HG02943 (cell line): ENCODE data around the gene WDR41.
A peak's percentile ranks its signal among the peaks of the same experiment; 100 is the strongest.
"Not testable (repeated sequence)": the region's sequence is repeated elsewhere in the genome, so short reads cannot be mapped to it uniquely, and the experiment has no call there.

Source experiments
- ATAC-seq: cut with Tn5 transposase; IDR thresholded peaks from one replicate; pipeline ENCODE4 v1.9.1; 2021; ENCODE audit warnings: mild to moderate bottlenecking, low read depth, moderate library complexity; ENCODE audit not compliant: unreplicated experiment

Gene WDR41, protein sequence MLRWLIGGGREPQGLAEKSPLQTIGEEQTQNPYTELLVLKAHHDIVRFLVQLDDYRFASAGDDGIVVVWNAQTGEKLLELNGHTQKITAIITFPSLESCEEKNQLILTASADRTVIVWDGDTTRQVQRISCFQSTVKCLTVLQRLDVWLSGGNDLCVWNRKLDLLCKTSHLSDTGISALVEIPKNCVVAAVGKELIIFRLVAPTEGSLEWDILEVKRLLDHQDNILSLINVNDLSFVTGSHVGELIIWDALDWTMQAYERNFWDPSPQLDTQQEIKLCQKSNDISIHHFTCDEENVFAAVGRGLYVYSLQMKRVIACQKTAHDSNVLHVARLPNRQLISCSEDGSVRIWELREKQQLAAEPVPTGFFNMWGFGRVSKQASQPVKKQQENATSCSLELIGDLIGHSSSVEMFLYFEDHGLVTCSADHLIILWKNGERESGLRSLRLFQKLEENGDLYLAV

DNA sequence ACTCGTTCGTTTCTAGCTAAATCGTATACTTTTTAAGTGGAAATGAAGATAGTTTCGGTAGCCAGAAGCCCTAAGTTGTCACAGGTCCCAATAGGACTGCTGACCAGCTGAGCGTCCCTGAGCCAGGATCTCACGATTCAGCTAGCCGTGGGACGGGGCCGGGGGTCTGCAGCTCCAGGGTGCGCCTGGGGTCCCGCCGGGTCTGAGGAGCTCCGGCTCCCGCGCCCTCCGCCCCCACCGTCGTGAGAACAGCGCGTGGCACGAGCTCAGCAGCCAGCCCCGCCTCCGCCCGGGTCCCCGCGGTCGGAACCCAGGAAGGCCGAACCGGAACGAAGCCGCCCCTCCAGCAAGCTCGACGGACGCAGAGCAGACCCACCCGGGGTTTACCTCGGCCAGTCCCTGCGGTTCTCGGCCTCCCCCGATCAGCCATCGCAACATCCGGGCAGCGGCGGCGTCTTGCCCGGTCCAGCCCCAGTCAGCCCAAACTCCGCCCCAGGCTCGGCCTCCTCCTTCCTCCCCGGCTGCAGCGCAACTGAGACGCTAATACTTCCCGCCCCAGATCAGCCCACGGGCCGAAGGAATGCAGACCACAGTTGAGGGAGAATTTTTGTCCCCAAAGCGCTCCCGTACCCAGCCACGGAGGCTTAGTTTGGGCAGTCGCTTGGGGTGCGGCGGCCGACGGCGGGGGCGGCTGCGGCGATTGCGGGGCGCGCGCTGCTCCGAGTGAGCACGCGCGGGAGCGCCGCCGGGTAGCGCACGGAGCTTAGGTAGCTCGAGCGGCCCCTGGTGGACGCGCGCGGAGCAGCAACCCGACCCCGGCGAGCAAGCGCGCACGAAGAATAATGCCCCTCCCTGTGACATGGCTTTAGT is at the start of gene WDR41:
Gene WDR41 (minus strand): TSS at position 534 of the 870 bp plus-strand sequence. CDS start 96 bp downstream, at position 438.
- ATAC-seq: peak; percentile 86

DNA sequence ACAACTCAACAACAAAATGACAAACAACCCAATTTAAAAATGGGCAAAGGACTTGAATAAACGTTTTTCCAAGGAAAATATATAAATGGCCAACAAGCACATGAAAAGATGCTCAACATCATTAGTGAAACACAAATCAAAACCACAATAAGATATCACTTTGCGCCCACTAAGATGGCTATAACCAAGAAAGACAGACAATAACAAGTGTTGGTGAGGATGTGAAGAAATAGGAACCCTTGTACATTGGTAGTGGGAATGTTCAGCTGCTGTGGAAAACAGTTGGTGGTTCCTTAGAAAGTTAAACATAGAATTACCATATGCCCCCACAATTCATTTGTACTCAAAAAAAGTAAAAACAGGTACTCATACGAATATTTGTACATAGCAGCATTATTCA is 39.2 kb upstream of the WDR41 start:
- ATAC-seq: no peak

DNA sequence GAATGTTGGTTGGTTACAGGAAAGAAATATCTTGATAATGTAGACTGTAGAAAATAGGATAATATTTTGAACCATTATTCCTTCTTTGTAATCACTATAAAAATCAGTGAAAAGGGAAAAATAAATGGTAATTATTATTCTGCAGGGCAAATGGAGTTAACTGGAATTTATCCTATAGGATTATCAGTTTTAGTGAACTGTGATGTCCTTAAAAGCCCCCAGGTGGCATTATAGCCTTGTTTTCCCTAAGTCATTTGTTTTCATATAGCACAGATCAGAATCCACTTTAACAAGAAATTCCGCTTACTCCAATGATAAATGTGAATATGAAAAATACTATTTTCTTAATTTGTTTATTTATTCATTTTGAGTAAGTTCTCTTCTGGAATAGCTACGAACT is 26.2 kb upstream of the WDR41 start:
- ATAC-seq: no peak

DNA sequence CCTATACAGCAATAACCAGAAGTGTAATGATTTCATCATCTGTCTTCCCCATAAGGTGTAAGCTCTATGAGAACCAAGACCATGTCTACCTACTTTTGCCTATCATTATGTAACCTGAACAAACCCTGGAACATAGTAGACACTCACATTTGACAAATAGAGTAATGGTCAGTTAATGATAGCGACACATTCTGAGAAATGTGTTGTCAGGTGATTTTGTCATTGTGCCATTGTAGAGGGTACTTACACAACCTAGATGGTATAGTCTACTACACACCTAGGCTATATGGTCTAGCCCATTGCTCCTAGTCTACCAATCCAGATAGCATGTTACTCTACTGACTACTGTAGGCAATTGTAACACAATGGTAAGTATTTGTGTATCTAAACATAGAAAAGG is 22.3 kb upstream of the WDR41 start:
- no peak for ATAC-seq

DNA sequence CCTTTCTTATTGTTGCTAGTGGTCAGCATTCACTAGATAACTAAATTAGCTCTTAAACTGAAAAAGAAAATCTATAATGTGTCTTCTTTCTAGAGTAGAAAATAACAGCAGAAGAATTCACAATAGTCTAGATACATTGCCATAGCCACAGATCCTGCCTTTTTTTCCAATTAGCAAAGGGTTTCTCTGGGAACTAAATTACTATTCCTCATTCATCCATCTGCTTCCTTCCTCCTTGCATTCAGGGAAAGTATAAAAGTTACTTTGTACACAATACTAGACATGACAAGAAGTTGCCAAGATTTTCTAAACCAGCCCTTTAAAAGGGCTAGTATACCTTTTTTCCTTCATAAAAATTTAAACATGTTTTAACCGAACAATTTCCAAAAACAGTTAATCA is 21.2 kb upstream of the WDR41 start:
- ATAC-seq: no peak

DNA sequence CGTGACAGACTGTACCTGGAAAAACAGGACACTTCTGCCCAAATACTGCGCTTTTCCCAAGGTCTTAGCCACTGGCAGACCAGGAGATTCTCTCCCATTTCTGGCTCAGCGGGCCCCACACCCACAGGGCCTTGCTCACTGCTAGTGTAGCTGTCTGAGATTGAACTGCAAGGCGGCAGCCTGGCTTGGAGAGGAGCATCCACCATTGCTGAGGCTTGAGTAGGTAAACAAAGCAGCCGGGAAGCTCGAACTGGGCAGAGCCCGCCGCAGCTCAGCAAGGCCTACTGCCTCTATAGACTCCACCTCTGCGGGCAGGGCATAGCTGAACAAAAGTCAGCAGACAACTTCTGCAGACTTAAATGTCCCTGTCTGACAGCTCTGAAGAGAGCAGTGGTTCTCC is 9.0 kb upstream of the WDR41 start:
- ATAC-seq: not testable (repeated sequence)

DNA sequence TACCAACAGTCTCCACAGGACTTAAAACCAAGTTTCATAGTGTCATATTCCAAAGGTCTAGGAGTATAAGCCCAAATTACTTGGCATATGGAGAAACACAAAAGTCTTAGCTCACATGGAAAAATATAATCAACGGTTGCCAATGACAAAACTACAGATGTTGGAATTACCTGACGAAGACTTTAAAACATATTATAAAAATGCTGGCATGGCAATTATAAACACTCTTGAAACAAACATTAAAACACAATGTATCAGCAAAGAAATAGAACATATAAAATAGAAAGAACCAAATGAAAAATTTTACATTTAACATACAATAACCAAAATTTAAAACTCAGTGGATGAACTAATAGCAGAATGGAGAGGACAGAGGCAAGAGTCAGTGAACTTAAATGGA is 7.9 kb upstream of the WDR41 start:
- ATAC-seq: no peak

DNA sequence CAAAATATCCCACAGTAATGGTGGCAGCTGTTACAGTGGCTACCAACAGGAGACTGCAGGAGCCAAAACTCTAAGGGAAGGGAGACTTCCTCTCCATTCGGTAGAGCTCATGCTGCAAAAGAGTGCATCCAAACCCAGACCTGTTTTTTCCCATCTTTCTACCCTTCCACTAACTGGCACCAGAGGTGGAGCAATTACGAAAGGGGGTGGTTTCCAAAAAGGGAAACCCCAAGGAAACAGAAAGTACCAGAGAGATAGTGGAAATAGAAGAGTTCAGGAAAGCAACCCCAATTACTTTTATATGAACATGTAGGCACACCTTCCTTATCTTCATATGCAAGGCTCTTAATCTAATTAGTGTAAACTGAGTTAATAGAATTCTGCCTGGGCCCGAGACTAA is 7.3 kb upstream of the WDR41 start:
- ATAC-seq: no peak

DNA sequence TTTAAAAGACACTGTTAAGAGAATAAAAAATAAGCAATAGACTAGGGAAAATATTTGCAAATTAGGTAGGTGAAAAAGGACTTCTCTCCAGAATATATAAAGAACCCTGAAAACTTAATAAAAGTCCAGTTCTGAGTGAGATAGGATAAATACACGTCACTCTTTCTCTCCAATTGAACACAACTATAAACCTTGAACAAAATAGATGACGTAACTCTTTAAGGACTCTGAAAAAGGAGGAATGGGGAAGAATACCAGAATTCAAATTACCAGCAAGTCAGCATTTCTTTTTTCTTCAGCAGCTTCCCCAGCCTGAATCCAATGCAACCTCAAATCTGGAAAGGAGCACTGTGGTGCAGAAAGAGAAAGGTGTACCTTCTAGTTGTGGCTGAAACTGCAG is 6.8 kb upstream of the WDR41 start:
- ATAC-seq: no peak

DNA sequence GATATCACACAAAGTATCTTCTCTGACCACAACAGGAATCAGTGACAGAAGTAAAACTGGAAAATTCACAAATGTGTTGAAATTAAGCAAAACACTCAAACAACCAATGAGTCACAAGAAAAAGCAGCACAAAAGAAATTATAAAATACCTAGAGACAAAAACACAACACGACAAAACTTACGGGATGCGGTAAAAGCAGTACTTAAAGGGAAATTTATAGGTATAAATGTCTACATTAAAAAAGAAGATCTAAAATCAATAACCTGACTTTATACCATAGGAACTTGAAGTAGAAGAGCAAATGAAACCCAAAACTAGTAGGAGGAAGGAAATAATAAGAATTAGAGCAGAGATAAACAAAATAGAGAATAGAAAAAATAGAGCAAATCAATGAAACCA is 2.8 kb upstream of the WDR41 start:
- ATAC-seq: no peak

DNA sequence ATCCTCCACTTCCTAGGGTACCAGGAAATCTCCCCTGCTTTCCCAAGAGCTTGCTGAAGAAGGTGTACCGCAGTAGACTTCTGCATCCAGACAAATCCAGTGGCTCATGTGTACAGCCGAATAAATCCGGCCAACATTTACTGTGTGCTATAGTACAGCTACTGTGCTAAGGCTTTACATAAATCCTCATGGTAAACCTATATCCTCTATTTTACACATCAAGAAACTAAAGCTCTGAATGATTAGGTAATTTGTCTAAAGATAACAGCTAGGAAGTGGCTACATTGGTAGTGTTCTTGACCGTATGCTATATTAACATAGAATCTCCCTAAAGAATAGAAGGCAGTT is 511 bp upstream of the WDR41 start:
- ATAC-seq: no peak

DNA sequence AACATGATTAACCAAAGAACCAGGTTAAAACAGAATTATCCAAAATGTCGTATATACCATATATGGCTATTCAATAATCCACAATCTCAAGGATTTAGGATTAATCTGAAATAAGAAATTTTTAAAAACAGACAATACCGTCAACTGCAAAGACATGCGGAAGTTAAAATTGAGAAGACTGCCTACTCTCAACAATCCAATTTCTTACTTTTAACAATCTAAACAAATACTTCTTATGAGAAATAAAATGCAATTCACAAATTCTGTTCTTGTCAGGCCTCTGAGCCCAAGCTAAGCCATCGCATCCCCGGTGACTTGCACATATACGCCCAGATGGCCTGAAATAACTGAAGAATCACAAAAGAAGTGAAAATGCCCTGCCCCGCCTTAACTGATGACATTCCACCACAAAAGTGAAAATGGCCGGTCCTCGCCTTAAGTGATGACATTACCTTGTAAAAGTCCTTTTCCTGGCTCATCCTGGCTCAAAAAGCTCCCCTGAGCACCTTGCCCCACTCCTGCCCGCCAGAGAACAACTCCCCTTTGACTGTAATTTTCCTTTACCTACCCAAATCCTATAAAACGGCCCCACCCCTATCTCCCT is 1.3 kb downstream of the WDR41 start:
- ATAC-seq: not testable (repeated sequence)

DNA sequence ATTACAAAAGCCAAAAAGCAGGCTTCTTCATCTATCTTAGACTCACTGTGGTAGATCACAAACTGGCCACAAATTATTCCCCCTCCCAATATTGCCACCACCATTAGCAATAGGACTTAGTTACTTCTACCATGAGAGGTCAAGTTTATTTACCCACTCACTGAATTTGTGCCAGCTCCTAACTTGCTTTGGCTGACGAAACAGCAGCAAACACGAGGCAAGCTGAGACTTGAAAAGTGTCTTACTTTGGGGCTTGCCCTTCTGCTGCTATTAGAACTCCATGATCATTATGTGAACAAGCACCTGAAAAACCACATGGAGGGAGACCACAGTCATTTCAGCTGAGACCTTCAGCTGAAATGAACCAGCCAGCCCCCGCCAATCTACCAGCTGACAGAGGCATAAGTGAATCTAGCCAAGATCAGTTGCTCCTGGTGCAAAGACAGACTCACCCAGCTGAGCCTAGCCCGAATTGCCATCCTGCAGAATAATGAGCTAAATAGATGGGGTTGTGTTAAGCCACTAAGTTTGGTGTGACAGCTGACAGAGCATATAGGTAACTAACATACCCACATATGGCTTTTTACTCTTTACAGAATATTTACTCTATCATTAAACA is 5.7 kb downstream of the WDR41 start:
- no peak for ATAC-seq

DNA sequence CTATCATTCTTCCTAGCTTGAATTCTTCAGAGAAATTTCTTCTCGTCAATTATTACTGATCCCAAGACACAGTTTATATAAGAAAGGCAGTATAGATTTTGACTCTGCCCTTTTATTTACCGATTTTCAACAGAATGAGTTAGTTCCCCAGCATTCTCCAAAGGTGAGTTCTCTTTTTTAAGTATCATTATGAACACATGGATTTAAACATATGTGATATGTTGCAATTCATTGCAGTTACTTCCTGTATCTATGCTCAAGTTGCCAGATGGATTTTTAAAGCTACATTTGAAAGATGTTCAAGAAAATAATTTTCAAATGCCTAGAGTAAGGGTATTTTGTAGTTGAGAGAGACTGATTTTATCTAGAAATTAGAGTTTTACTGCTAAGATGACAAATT is 8.4 kb downstream of the WDR41 start:
- no peak for ATAC-seq

DNA sequence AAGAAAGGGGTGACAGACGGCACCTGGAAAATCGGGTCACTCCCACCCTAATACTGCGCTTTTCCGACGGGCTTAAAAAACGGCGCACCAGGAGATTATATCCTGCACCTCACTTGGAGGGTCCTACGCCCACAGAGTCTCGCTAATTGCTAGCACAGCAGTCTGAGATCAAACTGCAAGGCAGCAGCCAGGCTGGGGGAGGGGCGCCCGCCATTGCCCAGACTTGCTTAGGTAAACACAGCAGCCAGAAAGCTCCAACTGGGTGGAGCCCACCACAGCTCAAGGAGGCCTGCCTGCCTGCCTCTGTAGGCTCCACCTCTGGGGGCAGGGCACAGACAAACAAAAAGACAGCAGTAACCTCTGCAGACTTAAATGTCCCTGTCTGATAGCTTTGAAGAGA is 17.1 kb downstream of the WDR41 start:
- not testable (repeated sequence) for ATAC-seq

DNA sequence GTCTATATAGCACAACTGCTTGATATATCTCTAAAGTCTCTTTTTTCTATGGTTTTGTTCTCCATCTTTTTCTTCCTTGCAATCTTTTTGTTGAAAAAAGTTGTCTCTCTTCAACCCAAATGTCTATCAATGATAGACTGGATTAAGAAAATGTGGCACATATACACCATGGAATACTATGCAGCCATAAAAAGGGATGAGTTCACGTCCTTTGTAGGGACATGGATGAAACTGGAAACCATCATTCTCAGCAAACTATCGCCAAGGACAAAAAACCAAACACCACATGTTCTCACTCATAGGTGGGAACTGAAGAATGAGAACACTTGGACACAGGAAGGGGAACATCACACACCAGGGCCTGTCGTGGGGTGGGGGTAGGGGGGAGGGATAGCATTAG is 23.2 kb downstream of the WDR41 start:
- not testable (repeated sequence) for ATAC-seq

DNA sequence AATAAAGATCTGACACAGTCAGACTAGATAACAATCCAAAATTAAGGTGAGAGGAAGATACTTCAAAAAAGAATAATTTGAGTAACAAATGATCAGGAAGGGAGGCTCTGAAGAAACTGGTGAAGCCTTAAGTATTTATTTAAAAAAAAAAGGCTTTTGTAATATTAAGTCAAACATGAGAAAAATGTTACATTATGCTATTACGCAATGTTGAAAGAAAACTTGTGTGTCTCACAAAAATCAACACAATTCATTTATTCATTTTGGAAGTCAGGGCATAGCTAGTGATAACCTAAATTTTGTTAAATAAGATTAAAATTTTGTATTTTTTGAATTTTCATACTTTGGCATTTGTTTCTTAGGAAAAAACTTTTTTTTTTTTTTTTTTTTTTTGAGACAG is 28.2 kb downstream of the WDR41 start:
- ATAC-seq: no peak

DNA sequence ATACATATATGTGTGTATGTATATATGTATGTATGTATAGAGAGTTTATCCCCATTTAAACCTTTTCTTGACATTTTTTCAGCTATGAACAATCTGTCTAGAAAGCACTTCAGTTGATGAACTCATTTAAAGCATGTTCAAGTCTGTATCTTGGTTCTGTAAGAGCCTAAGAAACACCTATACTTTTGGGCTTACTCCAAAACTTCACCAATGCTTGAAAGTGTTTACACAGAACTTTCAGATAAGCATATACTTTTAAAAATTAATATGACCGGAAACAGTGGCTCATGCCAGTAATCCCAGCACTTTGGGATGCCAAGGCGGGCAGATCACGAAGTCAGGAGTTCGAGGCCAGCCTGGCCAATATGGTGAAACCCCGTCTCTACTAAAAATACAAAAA is 30.8 kb downstream of the WDR41 start:
- no peak for ATAC-seq

DNA sequence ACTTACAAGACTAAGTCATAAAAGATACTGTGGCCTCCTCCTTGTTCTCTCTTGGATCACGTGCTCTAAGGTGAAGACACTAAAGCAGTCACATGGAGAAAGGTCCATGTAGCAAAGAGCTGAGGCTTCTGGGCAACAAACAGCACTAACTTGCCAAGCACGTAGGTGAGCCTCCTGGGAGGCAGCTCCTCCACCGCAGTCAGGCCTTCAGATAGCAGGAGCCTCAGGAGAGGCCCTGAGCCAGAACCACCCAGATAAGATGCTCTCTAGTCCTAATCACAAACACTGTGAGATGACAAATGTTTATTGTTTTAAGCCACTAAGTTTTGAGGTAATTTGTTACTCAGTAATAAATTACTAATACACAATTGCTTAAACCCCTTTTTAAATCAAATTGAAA is 38.0 kb downstream of the WDR41 start:
- ATAC-seq: no peak

DNA sequence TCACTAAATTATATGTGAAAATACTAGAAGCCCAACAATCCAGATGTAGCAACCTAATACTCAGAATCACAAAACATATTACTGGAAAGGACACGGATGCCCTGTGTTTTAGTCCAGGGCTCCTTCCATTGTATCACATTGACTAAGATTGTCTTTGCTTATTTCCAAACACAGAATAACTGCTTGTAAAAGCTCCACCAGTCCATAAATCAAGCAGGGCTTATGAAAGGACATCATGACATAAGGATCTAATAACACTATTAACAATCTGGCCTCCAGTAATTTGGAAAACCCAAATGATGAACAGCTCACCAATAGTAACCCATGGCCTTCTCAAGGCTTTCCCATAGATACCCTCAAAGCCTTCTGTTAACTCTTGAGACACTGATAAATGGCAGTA is 39.8 kb downstream of the WDR41 start:
- no peak for ATAC-seq

DNA sequence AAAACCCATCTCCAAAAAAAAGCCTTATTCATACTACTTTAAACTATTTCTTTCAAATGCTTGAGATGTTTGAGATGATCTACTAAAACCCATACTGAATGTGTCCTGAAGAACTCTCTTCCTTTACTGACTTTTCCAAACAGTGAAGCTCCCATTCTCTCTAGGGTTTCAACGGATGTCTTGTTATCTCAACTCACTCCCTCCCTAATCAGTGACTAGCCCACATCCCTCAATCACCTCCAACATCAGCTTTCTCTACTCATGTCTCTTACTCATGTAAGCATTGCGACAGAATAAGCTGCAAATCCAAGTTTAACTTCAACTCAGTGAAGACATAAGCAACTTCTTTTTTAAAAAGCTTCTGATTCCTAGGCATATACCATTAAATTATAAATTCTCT is 42.1 kb downstream of the WDR41 start:
- no peak for ATAC-seq
